Dermis microvascular lymphatic vessel endothelial cell (primary cell): ENCODE measurements around the gene FRY. TPM values are rescaled to one million over a fixed set of nuclear protein-coding genes. Genes with fewer than 3 reads are reported as not detected.
A peak's percentile ranks its signal among the peaks of the same experiment; 100 is the strongest.

Experiments used
- DNase-seq, 2 donors: peaks; one replicate each; pipeline versions ENCODE4 v3.0.0 to v3.0.0-alpha.2; 2010; ENCODE audit warnings: low read depth in 2 of 2
- total RNA-seq: library from RNA; depleted of rRNA; stranded (reverse); fragments of >200 nt; gene quantifications from 2 replicates; pipeline ENCODE4 v1.2.1, GENCODE V29; 2014

FRY gene
- total RNA-seq, 1 donor from 2014 or later = 107 TPM

DNA sequence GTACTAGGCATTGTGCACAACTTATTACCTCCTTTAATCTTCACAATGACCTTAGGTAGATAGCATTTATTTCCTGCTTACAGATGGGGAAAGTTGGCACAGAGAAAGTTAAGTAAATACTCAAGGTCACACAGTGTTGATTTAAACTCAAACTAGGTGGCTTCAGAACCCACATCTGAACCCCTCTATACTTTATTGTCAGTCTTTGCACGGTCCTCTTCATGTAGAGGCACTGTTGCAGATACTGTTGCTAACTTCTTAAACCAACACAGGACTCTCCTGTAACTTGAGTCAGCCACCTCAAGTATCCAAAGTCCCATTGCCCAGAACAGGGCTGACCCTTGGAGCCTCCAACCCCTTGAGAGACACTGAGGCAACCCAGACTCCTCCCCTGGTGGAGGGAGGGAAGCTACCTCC is 48.8 kb downstream of the FRY start:
- DNase-seq = no peak

DNA sequence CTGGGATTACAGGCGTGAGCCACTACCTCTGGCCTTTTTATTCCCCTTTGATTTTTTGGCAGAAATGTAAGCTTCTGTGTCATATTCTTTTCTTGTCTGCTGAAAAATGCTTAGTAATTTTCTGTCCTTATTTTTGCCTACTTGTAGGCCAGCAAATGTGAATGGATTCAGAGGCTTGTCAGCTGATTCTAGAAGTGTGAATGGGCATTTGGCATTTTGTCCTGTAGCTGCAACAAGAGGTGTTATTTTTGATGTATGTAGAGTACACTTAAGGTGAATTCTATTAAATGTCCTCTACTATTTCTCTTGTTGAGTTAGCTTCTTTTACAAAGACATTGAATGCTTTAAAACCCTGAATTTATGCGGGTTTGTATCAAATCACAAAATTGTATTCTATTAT is 50.0 kb downstream of the FRY start:
- no peak for DNase-seq

GRCh38 chr13:32086366-32086765 is 54.8 kb downstream of the FRY start:
- no peak for DNase-seq

DNA sequence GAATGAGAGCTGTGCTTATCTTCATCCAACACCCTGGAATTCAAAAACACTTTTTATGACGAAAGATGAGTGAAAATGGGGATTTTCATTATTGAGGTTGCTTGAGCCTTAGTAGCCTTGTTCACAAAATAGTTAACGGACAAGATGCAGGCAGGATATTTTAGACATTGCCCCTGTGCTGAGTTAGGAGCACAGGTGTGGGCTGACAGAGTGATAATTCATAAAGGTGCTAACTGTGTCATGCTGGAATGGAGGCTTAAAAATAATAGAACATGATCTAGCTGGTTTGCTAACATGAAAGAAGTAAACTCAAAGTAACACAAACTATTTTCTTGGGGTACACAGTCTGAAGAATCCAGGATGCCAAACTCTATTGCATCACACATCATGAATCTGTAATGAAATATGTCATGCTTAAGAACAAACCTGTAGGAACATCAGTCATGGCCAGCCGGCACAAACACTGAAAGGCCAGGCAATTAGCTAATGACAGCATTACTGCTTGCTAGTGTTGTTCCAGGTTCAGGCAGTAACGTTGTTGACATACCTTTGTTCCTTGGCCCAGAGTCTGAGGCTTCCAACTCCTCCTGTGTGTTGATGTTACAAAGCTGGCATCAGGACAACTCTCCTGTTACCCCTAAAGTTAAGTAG is 55.3 kb downstream of the FRY start:
- DNase-seq = no peak

- no peak for DNase-seq
These were observed 56.6 kb downstream of the FRY start for GRCh38 chr13:32087955-32088747.

GRCh38 chr13:32092496-32092895 is 60.9 kb downstream of the FRY start:
- no peak for DNase-seq

DNA sequence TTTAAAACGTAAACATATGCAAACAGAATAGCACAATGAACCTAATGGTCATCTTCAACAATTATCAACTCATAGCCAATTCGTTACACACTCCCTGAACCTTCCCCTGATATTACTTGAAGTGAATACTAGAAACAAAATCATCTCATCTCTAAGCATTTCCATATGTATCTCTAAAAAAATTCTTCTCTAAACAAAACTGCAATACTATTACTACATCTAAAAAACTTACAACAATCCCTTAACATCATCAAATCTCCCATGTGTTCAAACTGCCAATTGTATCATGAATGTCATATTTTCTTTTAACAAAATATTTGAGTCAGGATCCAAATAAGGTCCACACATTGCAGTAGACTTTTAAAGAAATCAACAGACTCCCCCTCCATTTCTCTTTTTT is 61.4 kb downstream of the FRY start:
- DNase-seq = no peak

DNA sequence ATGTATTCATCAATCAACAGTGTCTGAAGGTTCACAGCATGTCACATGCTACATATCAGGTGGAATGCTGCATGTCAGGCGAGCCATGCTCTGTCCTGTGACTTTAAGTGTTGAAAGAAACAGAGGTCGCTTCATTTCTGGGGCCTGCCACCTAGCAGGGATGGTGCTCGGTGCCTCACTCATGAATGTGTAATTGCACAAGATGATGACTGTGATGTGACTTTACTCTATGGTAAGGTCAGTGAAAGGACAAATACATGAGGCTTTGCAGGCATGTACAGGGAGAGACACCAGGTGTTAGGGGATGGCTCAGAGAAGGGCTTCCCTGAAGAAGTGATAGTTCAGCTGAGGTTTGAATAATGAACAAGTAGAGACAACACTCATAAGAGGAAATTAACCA is 66.7 kb downstream of the FRY start:
- no peak for DNase-seq

GRCh38 chr13:32105653-32106313 is 74.2 kb downstream of the FRY start:
- no peak for DNase-seq

- peak in 1 of 2 donors; percentile 3 for DNase-seq
These were observed 75.9 kb downstream of the FRY start for GRCh38 chr13:32107474-32107873.

GRCh38 chr13:32107973-32108372 is 76.4 kb downstream of the FRY start:
- no peak for DNase-seq

- DNase-seq = no peak
These were observed 82.0 kb downstream of the FRY start for GRCh38 chr13:32113532-32113931.

DNA sequence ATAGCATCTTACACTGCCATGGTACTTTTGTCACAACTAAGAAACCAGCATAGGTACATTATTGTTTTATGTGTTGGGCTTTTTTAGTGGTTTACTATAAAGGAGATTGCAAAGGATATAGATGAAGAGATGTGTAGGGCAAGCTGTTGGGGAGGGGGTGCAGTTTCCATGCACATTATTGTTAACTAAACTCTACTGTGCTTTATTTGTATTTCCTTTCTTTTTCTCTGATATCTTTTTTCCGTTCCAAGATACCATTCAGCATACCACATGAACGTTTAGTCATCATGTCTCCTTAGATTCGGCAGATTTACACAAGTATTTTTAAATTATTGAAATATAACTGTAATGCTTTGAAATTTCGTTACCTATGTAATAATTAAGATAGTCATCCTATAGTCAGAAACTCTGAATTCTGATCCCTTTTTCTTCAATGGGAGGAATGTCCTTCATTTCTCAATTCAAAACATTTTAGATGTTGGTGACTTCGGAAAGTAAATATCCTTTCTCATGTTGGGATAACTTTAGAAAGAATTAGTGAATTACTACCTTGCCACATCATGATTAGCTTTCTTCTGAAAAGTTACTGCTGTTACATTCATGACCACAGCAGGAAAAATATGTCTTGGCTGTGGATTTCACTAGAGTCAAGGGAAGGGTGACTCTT is 82.8 kb downstream of the FRY start:
- peak in 1 of 2 donors; percentile 2 for DNase-seq

DNA sequence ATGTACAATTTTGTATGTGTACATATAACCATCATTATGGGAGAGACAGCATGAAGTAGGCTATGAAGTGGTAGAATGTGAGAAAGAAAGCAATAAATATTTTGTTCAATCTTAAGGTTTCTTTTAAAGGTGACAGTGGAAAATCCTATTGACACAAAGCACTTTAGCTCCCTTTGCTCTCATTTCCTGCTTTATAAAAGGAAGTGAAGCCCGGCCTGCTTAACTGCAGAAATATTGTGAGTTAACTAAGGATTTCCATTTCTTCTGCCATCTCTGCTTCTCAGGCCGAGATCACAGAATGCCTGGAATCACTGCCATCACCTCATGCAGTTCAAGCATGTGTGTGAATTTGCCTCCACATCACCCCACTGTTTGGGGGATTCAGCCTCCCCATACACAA is 83.5 kb downstream of the FRY start:
- DNase-seq = peak in 1 of 2 donors; percentile 14

DNA sequence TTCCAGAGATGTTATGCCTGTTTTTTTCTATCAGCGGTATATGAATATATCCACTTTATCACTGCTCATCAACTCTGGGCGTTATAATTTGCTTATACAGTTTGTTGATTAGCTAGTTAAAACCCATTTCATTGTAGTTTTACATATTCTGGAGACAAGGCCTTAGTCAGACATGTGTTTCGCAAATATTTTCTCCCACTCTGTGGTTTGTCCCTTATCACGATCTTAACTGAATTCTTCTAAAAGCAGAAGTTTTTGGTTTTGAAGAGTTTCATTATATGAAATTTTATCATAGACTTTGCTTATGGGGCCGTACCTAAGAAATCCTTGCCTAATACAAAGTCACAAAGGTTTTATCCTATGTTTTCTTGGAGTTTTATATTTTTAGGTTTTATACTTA is 84.6 kb downstream of the FRY start:
- no peak for DNase-seq

DNA sequence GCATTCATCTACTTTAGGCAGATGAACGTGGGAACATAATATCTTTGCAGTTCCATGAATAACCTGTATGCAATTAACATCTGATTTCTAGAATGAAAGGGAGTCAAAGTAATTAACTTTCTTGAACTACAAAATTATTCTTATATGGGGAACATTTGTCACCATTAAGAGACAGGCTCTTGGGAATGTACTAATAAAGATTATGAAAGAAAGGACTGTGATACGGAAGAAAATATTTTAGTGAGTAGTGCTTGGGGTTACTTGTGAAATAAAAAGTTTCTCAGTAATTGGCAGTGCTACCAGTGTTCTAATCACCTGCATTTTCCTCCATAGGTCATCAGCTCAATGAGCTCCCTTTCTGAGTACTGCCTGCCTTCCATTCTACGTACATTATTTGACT is 85.4 kb downstream of the FRY start:
- no peak for DNase-seq

DNA sequence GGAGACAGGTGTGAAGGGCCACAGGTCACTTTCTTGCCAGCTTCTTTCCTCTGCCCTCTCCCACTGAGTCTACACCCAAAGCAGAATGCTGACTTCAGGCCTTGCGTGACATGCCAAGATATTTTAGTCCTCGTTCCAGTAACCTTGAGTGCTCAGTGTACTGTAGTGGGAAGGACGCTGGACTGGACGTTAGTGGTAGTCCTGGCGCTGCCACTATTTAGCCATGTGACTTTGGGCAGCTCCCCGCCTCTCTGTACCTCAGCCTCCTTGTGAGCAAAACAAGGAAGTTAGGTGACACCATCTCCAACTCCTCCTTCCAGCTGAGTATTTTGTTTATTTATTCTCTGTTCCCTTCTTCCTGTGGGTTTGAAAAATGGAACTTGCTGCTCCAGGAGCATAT is 86.1 kb downstream of the FRY start:
- no peak for DNase-seq

- DNase-seq = no peak
These were observed 89.7 kb downstream of the FRY start for GRCh38 chr13:32121316-32121715.

DNA sequence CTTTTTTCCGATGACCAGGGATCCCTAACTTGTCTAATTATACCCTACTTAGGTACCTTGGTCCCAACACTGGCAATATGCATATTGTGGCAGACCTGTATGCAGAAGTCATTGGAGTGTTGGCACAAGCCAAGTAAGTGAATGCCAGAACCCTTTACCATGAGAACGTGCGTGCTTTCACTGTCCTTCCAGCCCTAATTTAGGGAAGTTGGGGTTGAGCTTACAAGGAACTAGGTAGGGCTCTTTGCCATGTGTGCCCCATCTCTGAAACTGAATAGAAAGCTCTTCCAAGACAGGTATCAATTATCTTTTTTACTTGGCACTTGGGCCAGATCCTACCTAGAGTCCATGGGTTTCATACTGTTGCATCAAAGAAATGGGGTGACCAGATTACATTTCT is 93.2 kb downstream of the FRY start:
- no peak for DNase-seq

DNA sequence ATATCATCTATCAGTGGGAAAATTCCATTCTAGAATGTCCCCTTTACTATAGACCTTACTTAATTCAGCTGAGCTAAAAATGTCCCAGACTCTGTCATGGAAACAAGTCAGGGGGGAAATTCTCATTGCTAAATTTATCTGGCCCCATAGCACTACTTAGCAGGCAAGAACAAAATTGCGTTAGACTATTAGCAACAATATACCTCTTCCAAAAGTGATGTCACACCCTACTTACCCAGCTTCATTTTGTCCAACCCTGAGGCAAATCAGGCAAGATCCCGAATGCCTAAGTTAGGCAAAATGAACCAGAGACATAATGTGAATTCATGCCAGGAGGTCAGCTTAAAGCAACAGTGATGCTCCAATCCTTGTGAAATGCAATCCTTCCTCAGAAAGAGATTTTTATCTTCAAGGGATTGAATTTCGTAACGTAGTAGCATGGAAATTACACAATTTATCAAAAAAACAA is 93.7 kb downstream of the FRY start:
- DNase-seq = no peak

DNA sequence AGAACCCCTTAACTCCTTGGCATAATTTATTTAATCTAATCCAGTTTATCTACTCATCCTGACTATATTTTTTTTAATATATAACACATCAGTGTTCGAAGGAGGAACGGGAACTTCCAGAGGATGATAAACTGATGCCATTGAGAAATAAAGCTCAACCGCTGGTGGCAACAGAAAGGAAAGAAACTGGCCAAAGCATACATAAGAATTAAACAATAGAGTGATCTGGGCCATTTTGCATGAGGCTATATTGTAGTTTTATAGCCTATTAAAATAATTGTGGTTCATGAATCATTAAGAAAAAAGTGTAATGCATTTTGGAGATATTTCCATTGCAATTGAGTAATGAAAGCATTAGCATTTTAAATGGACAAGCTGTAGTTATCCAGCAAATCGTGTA is 94.2 kb downstream of the FRY start:
- DNase-seq = no peak

DNA sequence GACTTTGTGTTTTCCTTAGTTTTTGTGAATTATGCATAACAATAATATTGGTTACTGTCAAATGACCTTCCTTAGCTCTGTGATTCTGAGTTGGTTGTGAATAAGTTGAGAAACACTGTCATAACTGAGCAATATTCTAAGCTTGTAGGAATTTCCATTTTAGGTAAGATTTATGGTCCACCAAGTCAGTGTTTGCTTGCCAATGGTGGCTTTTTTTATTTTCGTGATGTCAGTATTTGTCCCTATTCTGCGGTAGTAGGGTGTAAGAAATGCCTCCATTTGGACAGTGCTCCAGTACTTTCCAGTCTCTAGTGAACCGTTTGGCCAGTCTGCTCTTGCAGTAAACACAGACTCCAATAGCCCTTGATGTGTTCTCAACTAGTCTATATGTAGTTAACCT is 94.7 kb downstream of the FRY start:
- DNase-seq = no peak
